ENCODE measurements around the gene LRMDA. TPM values are rescaled to one million over a fixed set of nuclear protein-coding genes. Genes with fewer than 3 reads are reported as not detected.

Gene LRMDA
- total RNA-seq, 6 donors from 2014 or later = 12.8 to 185 (median 18.1) TPM

GRCh38 chr10:75733135-75733890 lies 301.9 kb downstream of the LRMDA start:
- no peaks in the 10 kb centered on the region for H3K27me3 ChIP-seq
- no peak overlapping the region for H3K27ac ChIP-seq
- WGBS, 2 donors = 55 to 64% methylated on average over 2 of the region's 2 CpGs
- no peak overlapping the region for H3K4me3 ChIP-seq
- ATAC-seq (ENCODE audit: low FRiP score in 2 of 2) = no peak
- no peaks in the 10 kb centered on the region for H3K36me3 ChIP-seq
- peaks cover 0 to 5% (median 0%) of the 10 kb centered on the region in 4 donors for H3K4me1 ChIP-seq
- H3K9me3 ChIP-seq = no peaks in the 10 kb centered on the region
- TF ChIP-seq CTCF (IDR thresholded peaks at IDR 0.05) (no peak), POLR2A (IDR thresholded peaks at IDR 0.05) (no peak), EP300 (IDR thresholded peaks at IDR 0.05) (no peak), POLR2AphosphoS5 (IDR thresholded peaks at IDR 0.05) (no peak)
- no peak for DNase-seq

- H3K27me3 ChIP-seq = no peaks in the 10 kb centered on the region
- ATAC-seq (ENCODE audit: low FRiP score in 2 of 2) = no peak
- WGBS, 2 donors = 90 to 99% methylated on average over 5 of the region's 5 CpGs
- TF ChIP-seq POLR2A (IDR thresholded peaks at IDR 0.05) (no peak), EP300 (IDR thresholded peaks at IDR 0.05) (no peak)
- no peak overlapping the region for H3K4me3 ChIP-seq
- no peak overlapping the region for H3K27ac ChIP-seq
- DNase-seq = no peak
- peaks cover 0 to 3% (median 0%) of the 10 kb centered on the region in 4 donors for H3K9me3 ChIP-seq
- H3K36me3 ChIP-seq = no peaks in the 10 kb centered on the region
- H3K4me1 ChIP-seq = peaks cover 0 to 5% (median 0%) of the 10 kb centered on the region in 4 donors
Measured at GRCh38 chr10:75736151-75736640, 304.8 kb downstream of the LRMDA start.

DNA sequence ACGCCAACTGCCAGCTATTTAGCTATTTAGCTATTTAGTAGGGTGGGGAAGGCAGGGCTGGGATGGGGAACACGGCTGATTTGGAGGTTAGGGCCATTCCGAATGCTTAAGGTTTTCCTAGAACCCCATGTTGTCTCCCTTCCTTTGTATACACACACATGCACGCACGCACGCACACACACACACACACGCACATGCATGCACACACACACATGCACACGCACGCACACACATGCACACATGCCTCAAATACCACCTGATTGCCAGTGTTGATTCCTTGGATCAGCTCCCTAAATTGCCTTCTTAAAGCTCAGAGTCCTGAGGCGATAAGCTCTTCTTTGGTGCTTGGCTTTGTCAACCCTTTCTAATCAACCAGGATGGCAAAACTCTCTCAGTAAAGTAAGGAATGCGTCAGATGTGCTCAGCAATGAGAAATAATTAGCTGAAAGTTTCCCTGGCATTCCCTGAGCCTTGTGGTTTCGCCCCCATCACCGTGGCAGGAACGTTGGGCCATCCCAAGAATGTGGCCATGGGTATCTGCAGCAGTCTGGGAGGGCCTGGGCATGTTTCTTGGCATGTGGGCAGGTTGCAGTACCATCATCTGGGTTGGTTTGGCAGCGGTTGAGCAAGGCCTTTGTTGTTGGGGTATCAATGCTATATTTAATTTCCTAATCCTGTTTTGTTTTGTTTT lies 305.6 kb downstream of the LRMDA start:
- ATAC-seq (ENCODE audit: low FRiP score in 2 of 2) (no peak), DNase-seq (peak in 1 of 2 donors; percentile 13)
- H3K4me1 ChIP-seq = peaks cover 0 to 5% (median 0%) of the 10 kb centered on the region in 4 donors
- no peak for TF ChIP-seq POLR2A (IDR thresholded peaks at IDR 0.05)
- TF ChIP-seq POLR2AphosphoS5 (IDR thresholded peaks at IDR 0.05) = no peak
- TF ChIP-seq CTCF (IDR thresholded peaks at IDR 0.05) = no peak
- H3K36me3 ChIP-seq = no peaks in the 10 kb centered on the region
- 95 to 97% methylated on average over 15 of the region's 15 CpGs for WGBS, 2 donors
- H3K27ac ChIP-seq = no peak overlapping the region
- no peak overlapping the region for H3K4me3 ChIP-seq
- no peaks in the 10 kb centered on the region for H3K27me3 ChIP-seq
- peaks cover 0 to 4% (median 0%) of the 10 kb centered on the region in 4 donors for H3K9me3 ChIP-seq

- H3K27me3 ChIP-seq = no peaks in the 10 kb centered on the region
- no peaks in the 10 kb centered on the region for H3K36me3 ChIP-seq
- DNase-seq (no peak), ATAC-seq (ENCODE audit: low FRiP score in 2 of 2) (no peak)
- H3K9me3 ChIP-seq = peaks cover 0 to 4% (median 0%) of the 10 kb centered on the region in 4 donors
- no peak overlapping the region for H3K27ac ChIP-seq
- TF ChIP-seq CTCF (IDR thresholded peaks at IDR 0.05) = no peak
- no peak for TF ChIP-seq POLR2A (IDR thresholded peaks at IDR 0.05)
- no peak for TF ChIP-seq POLR2AphosphoS5 (IDR thresholded peaks at IDR 0.05)
- no peak for TF ChIP-seq EP300 (IDR thresholded peaks at IDR 0.05)
- WGBS, 2 donors = 82 to 88% methylated on average over 3 of the region's 3 CpGs
- H3K4me3 ChIP-seq = no peak overlapping the region
- peaks cover 0 to 5% (median 0%) of the 10 kb centered on the region in 4 donors for H3K4me1 ChIP-seq
Measured at GRCh38 chr10:75737580-75737949, 306.1 kb downstream of the LRMDA start.

- TF ChIP-seq EP300 (IDR thresholded peaks at IDR 0.05) (no peak), POLR2AphosphoS5 (IDR thresholded peaks at IDR 0.05) (no peak), CTCF (IDR thresholded peaks at IDR 0.05) (no peak), POLR2A (IDR thresholded peaks at IDR 0.05) (no peak)
- Histone ChIP-seq H3K4me3 (no peak overlapping the region), H3K36me3 (no peaks in the 10 kb centered on the region), H3K27ac (no peak overlapping the region), H3K4me1 (peaks cover 0 to 4% (median 0%) of the 10 kb centered on the region in 4 donors), H3K9me3 (peaks cover 0 to 4% (median 0%) of the 10 kb centered on the region in 4 donors), H3K27me3 (no peaks in the 10 kb centered on the region)
- peak in 1 of 2 donors; percentile 34 for DNase-seq
- 94 to 98% methylated on average over 9 of the region's 9 CpGs for WGBS, 2 donors
- ATAC-seq (ENCODE audit: low FRiP score in 2 of 2) = no peak
Measured at GRCh38 chr10:75738924-75739323, 307.5 kb downstream of the LRMDA start.
